Measurements from ENCODE around the gene MPP4. TPM values are rescaled to one million over a fixed set of nuclear protein-coding genes. Genes with fewer than 3 reads are reported as not detected.

MPP4 gene
- total and polyA plus RNA-seq, 2 donors = 0.05 to 0.16 TPM

Other genes with a start within 250 kb of the MPP4 start
- gene TRAK2, start 247.2 kb downstream of the MPP4 start, total RNA-seq = 10.1 TPM
- gene TRAK2, start 247.2 kb downstream of the MPP4 start, polyA plus RNA-seq = 13.8 TPM
- 19.5 TPM for gene STRADB, start 246.9 kb downstream of the MPP4 start, total RNA-seq
- gene STRADB, start 246.9 kb downstream of the MPP4 start, polyA plus RNA-seq = 21.3 TPM
- 24.7 TPM for gene TMEM237, start 55.1 kb downstream of the MPP4 start, total RNA-seq
- 21.1 TPM for gene TMEM237, start 55.1 kb downstream of the MPP4 start, polyA plus RNA-seq
- 8.1 TPM for gene ALS2, start 82.3 kb upstream of the MPP4 start, total RNA-seq
- gene ALS2, start 82.3 kb upstream of the MPP4 start, polyA plus RNA-seq = 10.3 TPM
- 0.19 TPM for gene CDK15, start 107.9 kb upstream of the MPP4 start, total RNA-seq
- gene CDK15, start 107.9 kb upstream of the MPP4 start, polyA plus RNA-seq = 0.18 TPM

All from thymus (tissue), 2 donors.